PC-3 (cell line): ENCODE measurements around the gene PIGM. TPM values are rescaled to one million over a fixed set of nuclear protein-coding genes. Genes with fewer than 3 reads are reported as not detected.

Experiments
- ATAC-seq: fragments of 200-7000 bp; cut with Tn5 transposase; 2 replicates; pipeline ENCODE4 v1.9.1; 2020; ENCODE audit warnings: mild to moderate bottlenecking, moderate library complexity
- BruUV-seq: library from RNA; stranded (reverse); fragments of 400-500 nt; replicated peaks from 2 replicates; lab custom pipeline; 2021; lab: Mats Ljungman, UMichigan
- CTCF ChIA-PET: fragments of 300-600 bp; sonication (Branson Sonifier 250); formaldehyde crosslinking; loops from one replicate; lab custom pipeline; 2022; ENCODE audit warnings: antibody characterized with exemption; lab: Charles Lee
- POLR2A ChIA-PET: fragments of 300-600 bp; sonication (Branson Sonifier 250); formaldehyde crosslinking; loops from one replicate; lab custom pipeline; 2022; ENCODE audit warnings: antibody characterized with exemption; ENCODE audit not compliant: unreplicated experiment; lab: Charles Lee
- DNase-seq: peaks from one replicate; pipeline ENCODE4 v3.0.0-alpha.2; 2015
- H2AFZ ChIP-seq: fragments of 300-600 bp; sonication (generic); 2 replicates; pipeline ENCODE4 v1.6.0; 2016; ENCODE audit warnings: antibody characterized with exemption, low read length
- H3F3A ChIP-seq: fragments of 300-600 bp; sonication (generic); one replicate; pipeline ENCODE4 v1.6.0; 2017; ENCODE audit warnings: antibody characterized with exemption, low read length, control low read depth, mild to moderate bottlenecking; ENCODE audit not compliant: unreplicated experiment
- H3K27ac ChIP-seq: fragments of 300-600 bp; sonication (generic); 2 replicates; pipeline ENCODE4 v1.5.1; 2016; ENCODE audit warnings: mild to moderate bottlenecking, low read length
- H3K27me3 ChIP-seq: fragments of 300-600 bp; sonication (generic); 2 replicates; pipeline ENCODE4 v1.6.1; 2016; ENCODE audit warnings: low read length, mixed read lengths
- H3K36me3 ChIP-seq: fragments of 300-600 bp; sonication (generic); 2 replicates; pipeline ENCODE4 v1.6.1; 2016; ENCODE audit warnings: low read depth, mixed run types, low read length, mixed read lengths
- H3K4me1 ChIP-seq: fragments of 300-600 bp; sonication (generic); 2 replicates; pipeline ENCODE4 v1.5.1; 2016; ENCODE audit warnings: low read length; ENCODE audit not compliant: insufficient read depth
- H3K4me2 ChIP-seq: fragments of 300-600 bp; sonication (generic); 2 replicates; pipeline ENCODE4 v1.6.0; 2016; ENCODE audit warnings: low read length
- H3K4me3 ChIP-seq: fragments of 300-600 bp; sonication (generic); 2 replicates; pipeline ENCODE4 v1.5.1; 2016; ENCODE audit warnings: mild to moderate bottlenecking, low read length, mixed read lengths
- H3K79me2 ChIP-seq: fragments of 300-600 bp; sonication (generic); 2 replicates; pipeline ENCODE4 v1.6.1; 2017; ENCODE audit warnings: low read length, mixed read lengths
- H3K9ac ChIP-seq: fragments of 300-600 bp; sonication (generic); 2 replicates; pipeline ENCODE4 v1.6.0; 2016; ENCODE audit warnings: mild to moderate bottlenecking, low read length
- H3K9me2 ChIP-seq: fragments of 300-600 bp; sonication (generic); replicated peaks from 2 replicates; pipeline ENCODE4 v1.6.1; 2016; ENCODE audit warnings: mixed run types, low read length, mixed read lengths
- H3K9me3 ChIP-seq: fragments of 300-600 bp; sonication (generic); 2 replicates; pipeline ENCODE4 v1.6.1; 2016; ENCODE audit warnings: low read length, mixed read lengths
- H4K20me1 ChIP-seq: fragments of 300-600 bp; sonication (generic); 2 replicates; pipeline ENCODE4 v1.6.1; 2016; ENCODE audit warnings: low read length, mixed read lengths
- EZH2 ChIP-seq: fragments of 300-600 bp; sonication (generic); IDR thresholded peaks from one replicate; pipeline ENCODE4 v1.6.1; 2017; ENCODE audit warnings: antibody characterized with exemption, mild to moderate bottlenecking, low read length; ENCODE audit not compliant: unreplicated experiment
- EZH2phosphoT487 ChIP-seq: fragments of 300-600 bp; sonication (generic); IDR thresholded peaks from 2 replicates; pipeline ENCODE4 v1.6.1; 2018; ENCODE audit warnings: mild to moderate bottlenecking, antibody characterized with exemption, low read length, borderline replicate concordance
- intact Hi-C: fragments of 100-400 bp; cut with micrococcal nuclease; formaldehyde crosslinking; loops from 2 replicates; pipeline ENCODE4 v1.9.0; 2023
- total RNA-seq: library from RNA; depleted of rRNA; stranded (reverse); fragments of >200 nt; gene quantifications from 2 replicates; pipeline ENCODE4 v1.2.3, GENCODE V29; 2014
- TF ChIP-seq, protein P1 (sequence below): fragments of 300-600 bp; sonication (generic); conservative IDR thresholded peaks from 2 replicates; pipeline ENCODE4 v1.5.1; 2017; ENCODE audit warnings: antibody characterized with exemption, low read depth, mild to moderate bottlenecking, low read length

The PIGM gene
- total RNA-seq, 1 experiment from 2014 or later: 6.9 TPM

DNA sequence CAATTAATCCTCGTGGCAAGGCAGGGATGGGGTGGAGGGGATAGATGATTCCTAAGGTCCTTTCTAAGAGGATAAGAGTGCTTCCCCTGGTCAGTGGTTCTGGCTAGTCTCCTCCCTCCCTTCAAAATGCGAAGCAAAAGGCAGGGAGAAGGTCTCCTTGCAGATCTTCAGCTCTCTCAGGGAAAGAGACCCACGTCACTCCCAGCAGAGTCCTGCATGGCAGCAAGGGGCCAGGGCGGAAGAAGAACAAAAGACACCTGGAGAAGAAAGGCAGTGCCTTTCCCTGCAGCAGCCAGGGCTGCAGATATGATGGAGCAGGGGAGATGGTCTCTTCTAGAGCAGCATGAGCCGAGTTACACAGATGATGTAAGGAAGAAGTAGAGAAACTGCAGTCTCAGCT is 48.1 kb downstream of the PIGM start:
- intact Hi-C loops: no loop called here

DNA sequence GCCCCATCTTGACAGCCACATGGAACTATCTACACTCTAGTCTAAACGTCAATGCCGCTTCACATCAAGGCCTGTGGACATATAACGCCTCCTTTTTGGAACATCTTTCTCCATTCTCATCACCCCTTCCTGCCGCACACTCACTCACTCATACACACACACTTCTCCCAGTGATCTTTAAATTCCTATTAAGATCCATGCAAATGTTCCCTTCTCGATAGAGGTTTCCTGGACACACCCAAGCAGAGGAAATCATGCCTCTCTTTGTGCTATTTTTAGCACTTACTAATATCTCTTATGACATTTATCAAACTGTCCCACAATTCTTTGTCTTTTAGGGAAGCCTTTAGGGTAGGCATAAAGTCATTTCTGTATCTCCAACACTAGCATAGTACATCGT is 49.5 kb downstream of the PIGM start:
- Histone ChIP-seq H3K79me2 (no peaks in the 10 kb centered on the region), H3K4me1 (no peaks in the 10 kb centered on the region), H3F3A (no peaks in the 10 kb centered on the region), H3K9me3 (no peaks in the 10 kb centered on the region), H3K4me2 (no peak overlapping the region), H3K4me3 (no peak overlapping the region), H2AFZ (no peak overlapping the region), H3K9me2 (0 out of 2 replicates have a peak, but pooled peaks cover 5% of the 10 kb centered on the region), H3K9ac (no peak overlapping the region), H4K20me1 (no peaks in the 10 kb centered on the region), H3K27me3 (peaks cover 8% of the 10 kb centered on the region; the same call in 1 of the 2 replicates), H3K27ac (no peak overlapping the region), H3K36me3 (no peaks in the 10 kb centered on the region)
- intact Hi-C loops: no loop called here
- POLR2A ChIA-PET: no interaction called here
- ATAC-seq: no peak
- CTCF ChIA-PET: no interaction called here
- no peak for DNase-seq
- BruUV-seq: no TSS peak
- TF ChIP-seq EZH2 (no peak), EZH2phosphoT487 (no peak)
- TF ChIP-seq, protein P1, sequence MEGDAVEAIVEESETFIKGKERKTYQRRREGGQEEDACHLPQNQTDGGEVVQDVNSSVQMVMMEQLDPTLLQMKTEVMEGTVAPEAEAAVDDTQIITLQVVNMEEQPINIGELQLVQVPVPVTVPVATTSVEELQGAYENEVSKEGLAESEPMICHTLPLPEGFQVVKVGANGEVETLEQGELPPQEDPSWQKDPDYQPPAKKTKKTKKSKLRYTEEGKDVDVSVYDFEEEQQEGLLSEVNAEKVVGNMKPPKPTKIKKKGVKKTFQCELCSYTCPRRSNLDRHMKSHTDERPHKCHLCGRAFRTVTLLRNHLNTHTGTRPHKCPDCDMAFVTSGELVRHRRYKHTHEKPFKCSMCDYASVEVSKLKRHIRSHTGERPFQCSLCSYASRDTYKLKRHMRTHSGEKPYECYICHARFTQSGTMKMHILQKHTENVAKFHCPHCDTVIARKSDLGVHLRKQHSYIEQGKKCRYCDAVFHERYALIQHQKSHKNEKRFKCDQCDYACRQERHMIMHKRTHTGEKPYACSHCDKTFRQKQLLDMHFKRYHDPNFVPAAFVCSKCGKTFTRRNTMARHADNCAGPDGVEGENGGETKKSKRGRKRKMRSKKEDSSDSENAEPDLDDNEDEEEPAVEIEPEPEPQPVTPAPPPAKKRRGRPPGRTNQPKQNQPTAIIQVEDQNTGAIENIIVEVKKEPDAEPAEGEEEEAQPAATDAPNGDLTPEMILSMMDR: no peak

More for the DNA sequence above, 48.1 kb downstream of the PIGM start:
- Histone ChIP-seq H3K9me3 (no peaks in the 10 kb centered on the region), H3K4me2 (no peak overlapping the region), H3K27me3 (peaks cover 8% of the 10 kb centered on the region; the same call in 1 of the 2 replicates), H3K9me2 (0 out of 2 replicates have a peak, but pooled peaks cover 5% of the 10 kb centered on the region), H3K36me3 (no peaks in the 10 kb centered on the region), H3K27ac (no peak overlapping the region), H2AFZ (no peak overlapping the region), H3K4me1 (no peaks in the 10 kb centered on the region), H3K9ac (no peak overlapping the region), H3K4me3 (no peak overlapping the region), H4K20me1 (no peaks in the 10 kb centered on the region), H3F3A (no peaks in the 10 kb centered on the region), H3K79me2 (no peaks in the 10 kb centered on the region)
- ChIA-PET CTCF (no interaction called here), POLR2A (no interaction called here)
- no TSS peak for BruUV-seq
- TF ChIP-seq, protein P1: no peak
- TF ChIP-seq EZH2phosphoT487: no peak
- TF ChIP-seq EZH2: no peak
- ATAC-seq (no peak), DNase-seq (no peak)

DNA sequence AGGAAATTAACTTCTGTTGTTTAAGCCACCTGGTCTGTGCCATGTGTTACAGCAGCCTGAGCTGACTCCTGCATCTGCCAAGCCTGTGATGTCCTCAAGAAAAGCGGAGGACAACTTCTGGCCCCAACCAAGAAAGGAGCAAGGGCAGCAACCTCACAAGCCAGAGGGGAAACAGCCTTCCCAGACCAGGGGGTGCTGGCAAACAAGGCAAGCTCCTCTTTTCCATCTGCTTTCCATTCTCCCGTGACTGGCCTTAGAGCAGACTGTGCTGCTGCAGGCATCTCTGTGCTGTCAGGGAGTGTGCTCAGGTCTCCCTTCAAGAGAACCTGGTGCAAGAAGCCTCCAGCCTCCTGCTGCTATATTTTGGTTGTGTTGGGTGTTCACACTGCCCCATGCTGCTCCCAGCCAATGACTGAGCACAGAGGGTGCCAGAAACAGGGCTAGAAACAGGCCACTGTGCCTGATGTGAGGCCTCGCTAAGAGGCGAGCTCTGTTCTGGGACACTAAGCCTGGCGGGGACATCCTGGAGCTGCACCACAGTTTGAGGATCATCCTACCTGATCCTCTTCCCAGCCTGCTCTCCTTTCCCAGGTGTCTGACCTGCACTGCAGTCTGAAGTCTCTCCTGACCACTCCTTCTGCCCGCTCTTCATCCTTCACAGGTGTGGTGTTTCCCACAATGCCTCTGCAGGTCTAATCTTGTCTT is 50.3 kb downstream of the PIGM start:
- no peak overlapping the region for H2AFZ ChIP-seq
- H3K4me1 ChIP-seq: no peaks in the 10 kb centered on the region
- H4K20me1 ChIP-seq: no peaks in the 10 kb centered on the region
- H3K9me2 ChIP-seq: 0 out of 2 replicates have a peak, but pooled peaks cover 5% of the 10 kb centered on the region
- no peak overlapping the region for H3K4me3 ChIP-seq
- ChIA-PET POLR2A (no interaction called here), CTCF (no interaction called here)
- H3K79me2 ChIP-seq: no peaks in the 10 kb centered on the region
- H3K9me3 ChIP-seq: no peaks in the 10 kb centered on the region
- no peaks in the 10 kb centered on the region for H3K36me3 ChIP-seq
- H3K27ac ChIP-seq: no peak overlapping the region
- H3K4me2 ChIP-seq: no peak overlapping the region
- DNase-seq: no peak
- no peak for ATAC-seq
- no TSS peak for BruUV-seq
- TF ChIP-seq, protein P1: no peak
- TF ChIP-seq EZH2 (no peak), EZH2phosphoT487 (no peak)
- H3K27me3 ChIP-seq: peaks cover 8% of the 10 kb centered on the region; the same call in 1 of the 2 replicates
- no peak overlapping the region for H3K9ac ChIP-seq
- intact Hi-C loops: no loop called here
- H3F3A ChIP-seq: no peaks in the 10 kb centered on the region
